GM06990 (cell line): ENCODE measurements around the gene ATG4B.

ENCODE experiments used
- DNase-seq: peaks from one replicate; pipeline ENCODE4 v3.0.0-alpha.2; 2011; ENCODE audit not compliant: insufficient read length; ENCODE audit errors: extremely low read depth
- H3K27me3 ChIP-seq: replicated peaks from 2 replicates; pipeline ENCODE4 v1.6.0; 2011; ENCODE audit warnings: low read length; ENCODE audit not compliant: control insufficient read depth, insufficient read depth
- H3K36me3 ChIP-seq: 2 replicates; pipeline ENCODE4 v1.5.1; 2011; ENCODE audit warnings: low read length; ENCODE audit not compliant: control insufficient read depth, insufficient read depth
- H3K4me3 ChIP-seq: replicated peaks from 2 replicates; pipeline ENCODE4 v1.5.1; 2011; ENCODE audit warnings: low read depth, mild to moderate bottlenecking, control low read depth, low read length
- TF ChIP-seq, protein P1 (sequence below): IDR thresholded peaks from 2 replicates; pipeline ENCODE4 v1.5.1; 2011; ENCODE audit warnings: low read length, control low read depth, mild to moderate bottlenecking, inconsistent platforms; ENCODE audit not compliant: insufficient read depth, poor library complexity, severe bottlenecking

ATG4B gene

GRCh38 chr2:241611062-241611461, 26.4 kb upstream of the ATG4B start:
- TF ChIP-seq, protein P1, sequence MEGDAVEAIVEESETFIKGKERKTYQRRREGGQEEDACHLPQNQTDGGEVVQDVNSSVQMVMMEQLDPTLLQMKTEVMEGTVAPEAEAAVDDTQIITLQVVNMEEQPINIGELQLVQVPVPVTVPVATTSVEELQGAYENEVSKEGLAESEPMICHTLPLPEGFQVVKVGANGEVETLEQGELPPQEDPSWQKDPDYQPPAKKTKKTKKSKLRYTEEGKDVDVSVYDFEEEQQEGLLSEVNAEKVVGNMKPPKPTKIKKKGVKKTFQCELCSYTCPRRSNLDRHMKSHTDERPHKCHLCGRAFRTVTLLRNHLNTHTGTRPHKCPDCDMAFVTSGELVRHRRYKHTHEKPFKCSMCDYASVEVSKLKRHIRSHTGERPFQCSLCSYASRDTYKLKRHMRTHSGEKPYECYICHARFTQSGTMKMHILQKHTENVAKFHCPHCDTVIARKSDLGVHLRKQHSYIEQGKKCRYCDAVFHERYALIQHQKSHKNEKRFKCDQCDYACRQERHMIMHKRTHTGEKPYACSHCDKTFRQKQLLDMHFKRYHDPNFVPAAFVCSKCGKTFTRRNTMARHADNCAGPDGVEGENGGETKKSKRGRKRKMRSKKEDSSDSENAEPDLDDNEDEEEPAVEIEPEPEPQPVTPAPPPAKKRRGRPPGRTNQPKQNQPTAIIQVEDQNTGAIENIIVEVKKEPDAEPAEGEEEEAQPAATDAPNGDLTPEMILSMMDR, result no peak
- DNase-seq, result no peak
- Histone ChIP-seq H3K4me3 (no peak overlapping the region), H3K27me3 (no peaks in the 10 kb centered on the region), H3K36me3 (peaks cover 11% of the 10 kb centered on the region)

- H3K4me3 ChIP-seq, result no peak overlapping the region
- DNase-seq, result no peak
- peaks cover 4% of the 10 kb centered on the region for H3K36me3 ChIP-seq
- H3K27me3 ChIP-seq, result no peaks in the 10 kb centered on the region
- TF ChIP-seq, protein P1, result no peak
Measured at GRCh38 chr2:241612156-241613016, 25.1 kb upstream of the ATG4B start.

GRCh38 chr2:241613017-241613780, 24.3 kb upstream of the ATG4B start:
- H3K4me3 ChIP-seq, result no peak overlapping the region
- H3K27me3 ChIP-seq, result no peaks in the 10 kb centered on the region
- TF ChIP-seq, protein P1, result no peak
- H3K36me3 ChIP-seq, result peaks cover 2% of the 10 kb centered on the region
- no peak for DNase-seq

DNA sequence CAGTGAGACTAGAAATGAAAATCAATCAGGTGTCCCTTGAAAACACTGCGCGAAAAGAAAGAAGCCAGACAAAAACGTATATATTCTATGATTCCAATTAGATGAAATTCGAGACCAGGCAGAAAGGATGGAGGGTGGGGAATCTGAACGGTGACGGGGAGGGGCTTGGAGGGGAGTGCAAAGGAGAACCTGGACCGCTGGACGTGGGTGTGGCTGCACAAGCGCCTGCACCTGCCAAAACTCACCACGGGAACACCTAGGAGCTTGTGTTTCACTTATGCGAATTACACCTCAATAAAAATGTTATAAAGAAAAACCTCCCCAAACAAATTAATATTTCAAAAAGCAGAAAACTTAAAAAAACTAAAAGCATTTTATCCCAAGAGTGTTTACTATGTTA, 22.5 kb upstream of the ATG4B start:
- TF ChIP-seq, protein P1, result no peak

GRCh38 chr2:241615522-241616052, 21.9 kb upstream of the ATG4B start:
- TF ChIP-seq, protein P1, result no peak
- H3K36me3 ChIP-seq, result peaks cover 5% of the 10 kb centered on the region
- no peaks in the 10 kb centered on the region for H3K27me3 ChIP-seq
- DNase-seq, result no peak
- no peak overlapping the region for H3K4me3 ChIP-seq

More for the DNA sequence above, 22.5 kb upstream of the ATG4B start:
- peaks cover 5% of the 10 kb centered on the region for H3K36me3 ChIP-seq
- no peak overlapping the region for H3K4me3 ChIP-seq
- DNase-seq, result no peak
- no peaks in the 10 kb centered on the region for H3K27me3 ChIP-seq
